Measurements from ENCODE around the gene SRGAP1. TPM values are rescaled to one million over a fixed set of nuclear protein-coding genes. Genes with fewer than 3 reads are reported as not detected.
"Not testable (repeated sequence)": the region's sequence is repeated elsewhere in the genome, so short reads cannot be mapped to it uniquely, and the experiment has no call there.

The SRGAP1 gene
- total and polyA plus RNA-seq, 7 donors, result 0.23 to 5.1 (median 1.5) TPM

- no peaks in the 10 kb centered on the region for H3K36me3 ChIP-seq (ENCODE audit: insufficient read depth in 1 of 2, low read depth in 1 of 2)
- H3K27ac ChIP-seq, result no peak overlapping the region
- no peak for DNase-seq
- ATAC-seq, result no peak
- no peaks in the 10 kb centered on the region for H3K27me3 ChIP-seq (ENCODE audit: insufficient read depth in 3 of 3, low read length in 2 of 3)
- H3K9me3 ChIP-seq, result no peaks in the 10 kb centered on the region
- WGBS, 3 donors, result 78 to 91% (median 78%) methylated on average over 2 of the region's 2 CpGs
- H3K4me1 ChIP-seq, result no peaks in the 10 kb centered on the region
- intact Hi-C loops (cut with DNase I), result no loop called here
- TF ChIP-seq, protein P1, sequence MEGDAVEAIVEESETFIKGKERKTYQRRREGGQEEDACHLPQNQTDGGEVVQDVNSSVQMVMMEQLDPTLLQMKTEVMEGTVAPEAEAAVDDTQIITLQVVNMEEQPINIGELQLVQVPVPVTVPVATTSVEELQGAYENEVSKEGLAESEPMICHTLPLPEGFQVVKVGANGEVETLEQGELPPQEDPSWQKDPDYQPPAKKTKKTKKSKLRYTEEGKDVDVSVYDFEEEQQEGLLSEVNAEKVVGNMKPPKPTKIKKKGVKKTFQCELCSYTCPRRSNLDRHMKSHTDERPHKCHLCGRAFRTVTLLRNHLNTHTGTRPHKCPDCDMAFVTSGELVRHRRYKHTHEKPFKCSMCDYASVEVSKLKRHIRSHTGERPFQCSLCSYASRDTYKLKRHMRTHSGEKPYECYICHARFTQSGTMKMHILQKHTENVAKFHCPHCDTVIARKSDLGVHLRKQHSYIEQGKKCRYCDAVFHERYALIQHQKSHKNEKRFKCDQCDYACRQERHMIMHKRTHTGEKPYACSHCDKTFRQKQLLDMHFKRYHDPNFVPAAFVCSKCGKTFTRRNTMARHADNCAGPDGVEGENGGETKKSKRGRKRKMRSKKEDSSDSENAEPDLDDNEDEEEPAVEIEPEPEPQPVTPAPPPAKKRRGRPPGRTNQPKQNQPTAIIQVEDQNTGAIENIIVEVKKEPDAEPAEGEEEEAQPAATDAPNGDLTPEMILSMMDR (IDR thresholded peaks at IDR 0.05), result no peak
- no peak overlapping the region for H3K4me3 ChIP-seq
These were observed 303.4 kb downstream of the SRGAP1 start for GRCh38 chr12:64147875-64148274.

DNA sequence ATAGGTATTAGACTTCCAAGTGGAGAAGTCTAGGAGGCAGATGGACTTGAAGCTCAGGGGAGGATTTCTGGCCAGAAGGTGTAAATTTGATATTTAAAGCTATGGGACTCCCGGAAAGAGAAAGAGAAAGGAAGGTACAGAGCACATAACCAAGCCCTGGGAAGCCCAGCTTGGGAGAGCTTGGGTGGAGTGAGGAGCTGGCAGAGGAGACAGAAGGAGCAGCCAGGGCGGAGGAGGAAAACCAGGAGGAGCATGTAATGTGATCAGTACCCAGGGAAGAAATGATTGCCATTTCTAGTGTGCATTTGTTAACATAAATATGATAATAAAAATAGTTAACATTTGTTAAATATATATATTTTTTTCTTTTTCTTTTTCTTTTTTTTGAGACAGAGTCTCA is 310.2 kb downstream of the SRGAP1 start:
- H3K4me1 ChIP-seq, result no peaks in the 10 kb centered on the region
- H3K27me3 ChIP-seq (ENCODE audit: insufficient read depth in 3 of 3, low read length in 2 of 3), result no peaks in the 10 kb centered on the region
- ATAC-seq (no peak), DNase-seq (no peak)
- H3K9me3 ChIP-seq, result no peaks in the 10 kb centered on the region
- 71 to 87% (median 72%) methylated on average over 2 of the region's 2 CpGs for WGBS, 3 donors
- intact Hi-C loops (cut with DNase I), result no loop called here
- H3K4me3 ChIP-seq, result no peak overlapping the region
- H3K27ac ChIP-seq, result no peak overlapping the region
- H3K36me3 ChIP-seq (ENCODE audit: insufficient read depth in 1 of 2, low read depth in 1 of 2), result no peaks in the 10 kb centered on the region
- TF ChIP-seq, protein P1 (IDR thresholded peaks at IDR 0.05), result no peak

- no peaks in the 10 kb centered on the region for H3K9me3 ChIP-seq
- intact Hi-C loops (cut with DNase I), result no loop called here
- no peaks in the 10 kb centered on the region for H3K4me1 ChIP-seq
- no peaks in the 10 kb centered on the region for H3K36me3 ChIP-seq (ENCODE audit: insufficient read depth in 1 of 2, low read depth in 1 of 2)
- H3K27ac ChIP-seq, result no peak overlapping the region
- no peak overlapping the region for H3K4me3 ChIP-seq
- DNase-seq, result no peak
- ATAC-seq, result no peak
- H3K27me3 ChIP-seq (ENCODE audit: insufficient read depth in 3 of 3, low read length in 2 of 3), result no peaks in the 10 kb centered on the region
- TF ChIP-seq, protein P1 (IDR thresholded peaks at IDR 0.05), result no peak
- WGBS, 3 donors, result 89 to 94% (median 93%) methylated on average over 2 of the region's 2 CpGs
These were observed 312.6 kb downstream of the SRGAP1 start for GRCh38 chr12:64157110-64157509.

- ATAC-seq, result no peak
- Histone ChIP-seq H3K4me1 (no peaks in the 10 kb centered on the region), H3K9me3 (no peaks in the 10 kb centered on the region), H3K36me3 (ENCODE audit: insufficient read depth in 1 of 2, low read depth in 1 of 2) (no peaks in the 10 kb centered on the region), H3K4me3 (no peak overlapping the region), H3K27ac (no peak overlapping the region), H3K27me3 (ENCODE audit: insufficient read depth in 3 of 3, low read length in 2 of 3) (no peaks in the 10 kb centered on the region)
- WGBS, 3 donors, result 92 to 95% (median 93%) methylated on average over 2 of the region's 2 CpGs
- no peak for DNase-seq
- TF ChIP-seq, protein P1 (IDR thresholded peaks at IDR 0.05), result no peak
- intact Hi-C loops (cut with DNase I), result no loop called here
These were observed 315.7 kb downstream of the SRGAP1 start for GRCh38 chr12:64160021-64160710.

- no peaks in the 10 kb centered on the region for H3K9me3 ChIP-seq
- no peak overlapping the region for H3K27ac ChIP-seq
- 72 to 88% (median 79%) methylated on average over 2 of the region's 2 CpGs for WGBS, 3 donors
- intact Hi-C loops (cut with DNase I), result no loop called here
- ATAC-seq (no peak), DNase-seq (no peak)
- H3K36me3 ChIP-seq (ENCODE audit: insufficient read depth in 1 of 2, low read depth in 1 of 2), result no peaks in the 10 kb centered on the region
- no peaks in the 10 kb centered on the region for H3K4me1 ChIP-seq
- H3K4me3 ChIP-seq, result no peak overlapping the region
- TF ChIP-seq, protein P1 (IDR thresholded peaks at IDR 0.05), result no peak
- H3K27me3 ChIP-seq (ENCODE audit: insufficient read depth in 3 of 3, low read length in 2 of 3), result no peaks in the 10 kb centered on the region
These were observed 316.2 kb downstream of the SRGAP1 start for GRCh38 chr12:64160711-64161060.

GRCh38 chr12:64166606-64167005 is 322.1 kb downstream of the SRGAP1 start:
- intact Hi-C loops (cut with DNase I); H3K4me1 ChIP-seq; H3K9me3 ChIP-seq; H3K4me3 ChIP-seq; DNase-seq; H3K36me3 ChIP-seq (ENCODE audit: insufficient read depth in 1 of 2, low read depth in 1 of 2); H3K27me3 ChIP-seq (ENCODE audit: insufficient read depth in 3 of 3, low read length in 2 of 3); ATAC-seq; H3K27ac ChIP-seq: not testable (repeated sequence)
- 81 to 86% (median 86%) methylated on average over 3 of the region's 3 CpGs for WGBS, 3 donors

DNA sequence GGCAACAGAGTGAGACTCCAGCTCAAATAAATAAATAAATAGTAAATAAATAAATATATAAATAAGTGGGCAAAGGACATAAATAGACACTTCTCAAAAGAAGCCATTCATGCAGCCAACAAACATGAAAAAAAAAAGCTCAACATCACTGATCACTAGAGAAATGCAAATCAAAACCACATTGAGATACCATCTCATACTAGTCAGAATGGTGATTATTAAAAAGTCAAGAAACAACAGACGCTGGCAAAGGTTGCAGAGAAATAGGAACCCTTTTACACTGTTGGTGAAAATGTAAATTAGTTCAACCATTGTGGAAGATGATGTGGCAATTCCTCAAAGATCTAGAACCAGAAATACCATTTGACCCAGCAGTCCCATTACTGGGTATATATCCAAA is 322.5 kb downstream of the SRGAP1 start:
- H3K4me3 ChIP-seq; H3K4me1 ChIP-seq; H3K36me3 ChIP-seq (ENCODE audit: insufficient read depth in 1 of 2, low read depth in 1 of 2); H3K27ac ChIP-seq; DNase-seq; ATAC-seq; intact Hi-C loops (cut with DNase I); H3K27me3 ChIP-seq (ENCODE audit: insufficient read depth in 3 of 3, low read length in 2 of 3); H3K9me3 ChIP-seq: not testable (repeated sequence)
- 97% methylated on average over 1 of the region's 1 CpG for WGBS, 3 donors
